Loucy (cell line): ENCODE measurements around the gene CLSTN3.

Experiments
- H2AFZ ChIP-seq: fragments of 200-600 bp; sonication (generic); 2 replicates; pipeline ENCODE4 v1.6.0; 2016; ENCODE audit warnings: antibody characterized with exemption, mild to moderate bottlenecking, low read length, moderate library complexity
- H3F3A ChIP-seq: fragments of 200-600 bp; 2 replicates; pipeline ENCODE4 v1.6.0; 2016; ENCODE audit warnings: antibody characterized with exemption, low read depth, mild to moderate bottlenecking
- H3K27me3 ChIP-seq: fragments of 200-600 bp; sonication (generic); 2 replicates; pipeline ENCODE4 v1.6.1; 2014; ENCODE audit warnings: low read length, mild to moderate bottlenecking; ENCODE audit not compliant: insufficient read depth, poor library complexity, severe bottlenecking
- H3K36me3 ChIP-seq: fragments of 200-600 bp; sonication (generic); 2 replicates; pipeline ENCODE4 v1.6.1; 2016; ENCODE audit warnings: low read length; ENCODE audit not compliant: insufficient read depth
- H3K4me1 ChIP-seq: fragments of 200-600 bp; sonication (generic); 2 replicates; pipeline ENCODE4 v1.5.1; 2014; ENCODE audit warnings: low read length, mild to moderate bottlenecking; ENCODE audit not compliant: insufficient read depth, poor library complexity, severe bottlenecking
- H3K4me2 ChIP-seq: fragments of 200-600 bp; sonication (generic); 2 replicates; pipeline ENCODE4 v1.6.0; 2014; ENCODE audit warnings: antibody characterized with exemption, low read length, low read depth, mild to moderate bottlenecking; ENCODE audit not compliant: poor library complexity, severe bottlenecking
- H3K4me3 ChIP-seq: fragments of 200-600 bp; sonication (generic); 2 replicates; pipeline ENCODE4 v1.5.1; 2014; ENCODE audit warnings: low read length, mild to moderate bottlenecking, mixed read lengths; ENCODE audit not compliant: poor library complexity, severe bottlenecking
- H3K79me2 ChIP-seq: fragments of 200-600 bp; sonication (generic); 2 replicates; pipeline ENCODE4 v1.6.1; 2014; ENCODE audit warnings: low read length; ENCODE audit not compliant: insufficient read depth
- H3K9ac ChIP-seq: fragments of 200-600 bp; sonication (generic); 2 replicates; pipeline ENCODE4 v1.6.0; 2014; ENCODE audit warnings: mild to moderate bottlenecking, low read depth, low read length, moderate library complexity; ENCODE audit not compliant: poor library complexity, severe bottlenecking
- H3K9me2 ChIP-seq: fragments of 200-600 bp; sonication (generic); replicated peaks from 2 replicates; pipeline ENCODE4 v1.6.1; 2016; ENCODE audit warnings: low read depth, low read length, mixed read lengths
- H3K9me3 ChIP-seq: fragments of 200-600 bp; sonication (generic); 2 replicates; pipeline ENCODE4 v1.6.1; 2014; ENCODE audit warnings: mild to moderate bottlenecking, antibody characterized with exemption, low read length, low read depth; ENCODE audit not compliant: insufficient read depth
- H4K20me1 ChIP-seq: fragments of 200-600 bp; sonication (generic); 2 replicates; pipeline ENCODE4 v1.6.0; 2014; ENCODE audit warnings: antibody characterized with exemption, low read length, mild to moderate bottlenecking; ENCODE audit not compliant: insufficient read depth, poor library complexity, severe bottlenecking
- CTCF ChIP-seq: fragments of 200-600 bp; sonication (generic); conservative IDR thresholded peaks from 2 replicates; pipeline ENCODE4 v1.5.1; 2014; ENCODE audit warnings: mild to moderate bottlenecking, antibody characterized with exemption, low read length
- EZH2phosphoT487 ChIP-seq: fragments of 200-600 bp; IDR thresholded peaks from 2 replicates; pipeline ENCODE4 v1.6.1; 2018; ENCODE audit warnings: antibody characterized with exemption, mild to moderate bottlenecking, moderate library complexity, borderline replicate concordance

The CLSTN3 gene

GRCh38 chr12:7089196-7089871 is 40.8 kb upstream of the CLSTN3 start:
- no peaks in the 10 kb centered on the region for H3K9me3 ChIP-seq
- H3K4me3 ChIP-seq: no peak overlapping the region
- H3K9ac ChIP-seq: no peak overlapping the region
- no peaks in the 10 kb centered on the region for H3F3A ChIP-seq
- no peaks in the 10 kb centered on the region for H3K9me2 ChIP-seq
- H3K79me2 ChIP-seq: no peaks in the 10 kb centered on the region
- H4K20me1 ChIP-seq: no peaks in the 10 kb centered on the region
- no peaks in the 10 kb centered on the region for H3K36me3 ChIP-seq
- TF ChIP-seq EZH2phosphoT487 (no peak), CTCF (no peak)
- no peak overlapping the region for H3K4me2 ChIP-seq
- no peaks in the 10 kb centered on the region for H3K27me3 ChIP-seq
- H2AFZ ChIP-seq: no peak overlapping the region
- peaks cover 3% of the 10 kb centered on the region for H3K4me1 ChIP-seq

GRCh38 chr12:7090222-7090998 is 39.8 kb upstream of the CLSTN3 start:
- Histone ChIP-seq H3K4me2 (no peak overlapping the region), H3K27me3 (no peaks in the 10 kb centered on the region), H2AFZ (no peak overlapping the region)

GRCh38 chr12:7091171-7091570 is 39.0 kb upstream of the CLSTN3 start:
- Histone ChIP-seq H3K9ac (no peak overlapping the region), H3F3A (no peaks in the 10 kb centered on the region), H3K9me2 (no peaks in the 10 kb centered on the region), H2AFZ (no peak overlapping the region), H3K4me1 (peaks cover 3% of the 10 kb centered on the region), H4K20me1 (no peaks in the 10 kb centered on the region), H3K4me2 (no peak overlapping the region), H3K36me3 (no peaks in the 10 kb centered on the region), H3K79me2 (no peaks in the 10 kb centered on the region), H3K27me3 (no peaks in the 10 kb centered on the region), H3K9me3 (no peaks in the 10 kb centered on the region), H3K4me3 (no peak overlapping the region)
- TF ChIP-seq EZH2phosphoT487: no peak
- no peak for TF ChIP-seq CTCF

More at GRCh38 chr12:7090222-7090998, 39.8 kb upstream of the CLSTN3 start:
- no peak for TF ChIP-seq CTCF
- no peak for TF ChIP-seq EZH2phosphoT487
- no peaks in the 10 kb centered on the region for H4K20me1 ChIP-seq
- H3K9me3 ChIP-seq: no peaks in the 10 kb centered on the region
- H3K79me2 ChIP-seq: no peaks in the 10 kb centered on the region
- no peaks in the 10 kb centered on the region for H3K9me2 ChIP-seq
- no peak overlapping the region for H3K4me3 ChIP-seq
- peaks cover 3% of the 10 kb centered on the region for H3K4me1 ChIP-seq
- no peaks in the 10 kb centered on the region for H3F3A ChIP-seq
- H3K9ac ChIP-seq: no peak overlapping the region
- H3K36me3 ChIP-seq: no peaks in the 10 kb centered on the region
